HepG2 (cell line): ENCODE data around the gene CACNB4. TPM values are rescaled to one million over a fixed set of nuclear protein-coding genes. Genes with fewer than 3 reads are reported as not detected.

ENCODE experiments used
- ATAD3A ChIP-seq: sonication (generic); formaldehyde crosslinking; IDR thresholded peaks from 2 replicates; pipeline ENCODE4 v1.4.0; 2020; ENCODE audit warnings: missing genetic modification reagents
- CBX2 ChIP-seq, 2 experiments: fragments of 200-600 bp in 1 of 2; sonication (generic); formaldehyde crosslinking in 1 of 2; IDR thresholded peaks; 2 replicates each; pipeline versions ENCODE4 v1.7.0 to v1.8.1; 2018 to 2022; ENCODE audit warnings: low read depth in 2 of 2, low read length in 1 of 2, mild to moderate bottlenecking in 1 of 2, missing genetic modification reagents in 1 of 2
- DNMT1 ChIP-seq: sonication (generic); formaldehyde crosslinking; IDR thresholded peaks from 2 replicates; pipeline ENCODE4 v1.5.1; 2020; ENCODE audit warnings: mild to moderate bottlenecking, missing genetic modification reagents
- EZH2 ChIP-seq: conservative IDR thresholded peaks from 2 replicates; pipeline ENCODE4 v1.6.1; 2012; ENCODE audit warnings: mild to moderate bottlenecking, low read depth, low read length, moderate library complexity
- NFATC3 ChIP-seq: sonication (generic); formaldehyde crosslinking; IDR thresholded peaks from 2 replicates; pipeline ENCODE4 v1.5.1; 2020; ENCODE audit warnings: mild to moderate bottlenecking, missing genetic modification reagents
- ZFP1 ChIP-seq: IDR thresholded peaks from 2 replicates; pipeline ENCODE4 v1.6.1; 2016
- ZFP62 ChIP-seq: sonication (generic); formaldehyde crosslinking; IDR thresholded peaks from 2 replicates; pipeline ENCODE4 v1.4.0; 2020; ENCODE audit warnings: missing genetic modification reagents
- ZNF136 ChIP-seq: sonication (generic); formaldehyde crosslinking; IDR thresholded peaks from 2 replicates; pipeline ENCODE4 v1.8.1; 2022; ENCODE audit warnings: low read depth, mild to moderate bottlenecking, moderate library complexity, missing genetic modification reagents
- ZNF33A ChIP-seq: sonication (generic); formaldehyde crosslinking; IDR thresholded peaks from 2 replicates; pipeline ENCODE4 v1.5.1; 2020; ENCODE audit warnings: missing genetic modification reagents, mild to moderate bottlenecking, moderate library complexity, borderline replicate concordance
- ZNF598 ChIP-seq: sonication (generic); formaldehyde crosslinking; IDR thresholded peaks from 2 replicates; pipeline ENCODE4 v1.5.1; 2020; ENCODE audit warnings: mild to moderate bottlenecking, missing genetic modification reagents, borderline replicate concordance
- polyA plus RNA-seq, 8 experiments: library from polyadenylated mRNA; depleted of rRNA in 3 of 8; stranded (reverse) in 7 of 8; unstranded in 1 of 8; fragments of >200 nt; fragmentation: Illumina TruSeq in 4 of 8; extraction: Trizol in 4 of 8; gene quantifications; 2 replicates each; pipeline versions ENCODE4 v1.2.1 to v1.2.3, GENCODE V29; 2011 to 2016; ENCODE audit warnings: low read depth in 4 of 8, missing spikeins in 1 of 8, mixed read lengths in 1 of 8; ENCODE audit not compliant: insufficient read depth in 1 of 8
- total RNA-seq, 5 experiments: library from RNA; depleted of rRNA; stranded (reverse); fragments of >200 nt; fragmentation: Illumina TruSeq; extraction: Trizol; gene quantifications; 2 replicates each; pipeline ENCODE4 v1.2.3, GENCODE V29; 2016; ENCODE audit warnings: low read depth in 1 of 5
- TF ChIP-seq, protein P1 (sequence below), 2 experiments: IDR thresholded peaks; 2 replicates each; pipeline ENCODE4 v1.6.1; 2011 to 2012; ENCODE audit warnings: low read length in 2 of 2, borderline replicate concordance in 1 of 2, low read depth in 1 of 2, mild to moderate bottlenecking in 1 of 2, moderate library complexity in 1 of 2
- TF ChIP-seq, protein P2 (sequence below): sonication (generic); formaldehyde crosslinking; IDR thresholded peaks from 2 replicates; pipeline ENCODE4 v1.5.1; 2020; ENCODE audit warnings: missing genetic modification reagents, mild to moderate bottlenecking, borderline replicate concordance
- TF ChIP-seq, protein P3 (sequence below): sonication (generic); formaldehyde crosslinking; IDR thresholded peaks from 2 replicates; pipeline ENCODE4 v1.9.0; 2022; ENCODE audit warnings: missing genetic modification reagents, mild to moderate bottlenecking, borderline replicate concordance

Gene CACNB4
- total and polyA plus RNA-seq, 2 of the 13 experiments (the other 11 are each of a cell fraction or from before 2014, with no cell fraction given): 5.1 to 14.3 TPM

DNA sequence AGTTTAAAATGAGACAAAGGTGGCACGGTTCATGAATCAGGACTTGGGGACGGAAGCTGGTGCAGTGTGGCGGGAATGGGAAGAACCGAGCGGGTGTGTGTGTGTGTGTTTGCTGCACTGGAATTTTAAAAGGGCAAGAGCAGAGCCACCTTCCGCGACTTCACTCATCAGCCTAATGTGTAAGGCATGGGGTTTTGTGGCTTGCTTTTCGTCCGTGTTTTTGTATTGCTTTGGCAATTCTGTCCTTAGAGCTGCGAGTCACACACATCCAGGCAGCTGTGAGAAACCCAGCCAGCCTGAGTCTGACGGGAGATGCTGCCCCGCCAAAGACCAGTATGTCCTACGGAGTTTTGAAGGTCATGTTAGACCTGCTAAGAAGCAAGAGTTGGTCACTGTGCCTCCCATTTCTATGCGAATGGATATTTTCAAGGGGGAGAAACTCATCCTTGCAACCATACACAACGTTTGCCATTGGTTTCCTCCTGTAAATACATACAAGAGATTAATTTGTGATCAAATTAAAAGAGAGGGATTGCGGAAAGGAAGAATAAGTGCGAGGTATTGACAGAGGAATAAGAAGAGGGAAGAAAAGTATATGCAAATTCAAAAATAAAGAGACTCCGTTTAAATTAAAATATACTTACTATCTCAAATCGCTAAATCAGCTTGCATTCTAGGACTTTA is 665 bp upstream of the CACNB4 start (continued):
- TF ChIP-seq ZFP62 (no peak), ZNF33A (no peak), ZNF598 (CRISPR knock-in tag) (peak; percentile 69; the same call in 1 of the 2 replicates), EZH2 (peak; percentile 92; the same call in 1 of the 2 replicates), NFATC3 (CRISPR knock-in tag) (0 out of 2 replicates have a peak, but pooled peaks have one; percentile 47), ZNF136 (CRISPR knock-in tag) (no peak), ZFP1 (CRISPR knock-in tag) (no peak), ATAD3A (CRISPR knock-in tag) (0 out of 2 replicates have a peak, but pooled peaks have one; percentile 38), CBX2 (IDR thresholded peaks at IDR 0.05; ENCODE audit: low read depth, low read length) (peak; percentile 74), CBX2 (CRISPR knock-in tag; IDR thresholded peaks at IDR 0.05; ENCODE audit: low read depth) (0 out of 2 replicates have a peak, but pooled peaks have one; percentile 78), DNMT1 (CRISPR knock-in tag) (no peak)
- TF ChIP-seq, protein P1, sequence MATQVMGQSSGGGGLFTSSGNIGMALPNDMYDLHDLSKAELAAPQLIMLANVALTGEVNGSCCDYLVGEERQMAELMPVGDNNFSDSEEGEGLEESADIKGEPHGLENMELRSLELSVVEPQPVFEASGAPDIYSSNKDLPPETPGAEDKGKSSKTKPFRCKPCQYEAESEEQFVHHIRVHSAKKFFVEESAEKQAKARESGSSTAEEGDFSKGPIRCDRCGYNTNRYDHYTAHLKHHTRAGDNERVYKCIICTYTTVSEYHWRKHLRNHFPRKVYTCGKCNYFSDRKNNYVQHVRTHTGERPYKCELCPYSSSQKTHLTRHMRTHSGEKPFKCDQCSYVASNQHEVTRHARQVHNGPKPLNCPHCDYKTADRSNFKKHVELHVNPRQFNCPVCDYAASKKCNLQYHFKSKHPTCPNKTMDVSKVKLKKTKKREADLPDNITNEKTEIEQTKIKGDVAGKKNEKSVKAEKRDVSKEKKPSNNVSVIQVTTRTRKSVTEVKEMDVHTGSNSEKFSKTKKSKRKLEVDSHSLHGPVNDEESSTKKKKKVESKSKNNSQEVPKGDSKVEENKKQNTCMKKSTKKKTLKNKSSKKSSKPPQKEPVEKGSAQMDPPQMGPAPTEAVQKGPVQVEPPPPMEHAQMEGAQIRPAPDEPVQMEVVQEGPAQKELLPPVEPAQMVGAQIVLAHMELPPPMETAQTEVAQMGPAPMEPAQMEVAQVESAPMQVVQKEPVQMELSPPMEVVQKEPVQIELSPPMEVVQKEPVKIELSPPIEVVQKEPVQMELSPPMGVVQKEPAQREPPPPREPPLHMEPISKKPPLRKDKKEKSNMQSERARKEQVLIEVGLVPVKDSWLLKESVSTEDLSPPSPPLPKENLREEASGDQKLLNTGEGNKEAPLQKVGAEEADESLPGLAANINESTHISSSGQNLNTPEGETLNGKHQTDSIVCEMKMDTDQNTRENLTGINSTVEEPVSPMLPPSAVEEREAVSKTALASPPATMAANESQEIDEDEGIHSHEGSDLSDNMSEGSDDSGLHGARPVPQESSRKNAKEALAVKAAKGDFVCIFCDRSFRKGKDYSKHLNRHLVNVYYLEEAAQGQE (IDR thresholded peaks at IDR 0.05; ENCODE audit: borderline replicate concordance in 1 of 2, low read depth in 1 of 2, low read length in 2 of 2): no peak
- TF ChIP-seq, protein P2, sequence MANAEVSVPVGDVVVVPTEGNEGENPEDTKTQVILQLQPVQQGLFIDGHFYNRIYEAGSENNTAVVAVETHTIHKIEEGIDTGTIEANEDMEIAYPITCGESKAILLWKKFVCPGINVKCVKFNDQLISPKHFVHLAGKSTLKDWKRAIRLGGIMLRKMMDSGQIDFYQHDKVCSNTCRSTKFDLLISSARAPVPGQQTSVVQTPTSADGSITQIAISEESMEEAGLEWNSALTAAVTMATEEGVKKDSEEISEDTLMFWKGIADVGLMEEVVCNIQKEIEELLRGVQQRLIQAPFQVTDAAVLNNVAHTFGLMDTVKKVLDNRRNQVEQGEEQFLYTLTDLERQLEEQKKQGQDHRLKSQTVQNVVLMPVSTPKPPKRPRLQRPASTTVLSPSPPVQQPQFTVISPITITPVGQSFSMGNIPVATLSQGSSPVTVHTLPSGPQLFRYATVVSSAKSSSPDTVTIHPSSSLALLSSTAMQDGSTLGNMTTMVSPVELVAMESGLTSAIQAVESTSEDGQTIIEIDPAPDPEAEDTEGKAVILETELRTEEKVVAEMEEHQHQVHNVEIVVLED (CRISPR knock-in tag): 0 out of 2 replicates have a peak, but pooled peaks have one; percentile 29
- TF ChIP-seq, protein P3, sequence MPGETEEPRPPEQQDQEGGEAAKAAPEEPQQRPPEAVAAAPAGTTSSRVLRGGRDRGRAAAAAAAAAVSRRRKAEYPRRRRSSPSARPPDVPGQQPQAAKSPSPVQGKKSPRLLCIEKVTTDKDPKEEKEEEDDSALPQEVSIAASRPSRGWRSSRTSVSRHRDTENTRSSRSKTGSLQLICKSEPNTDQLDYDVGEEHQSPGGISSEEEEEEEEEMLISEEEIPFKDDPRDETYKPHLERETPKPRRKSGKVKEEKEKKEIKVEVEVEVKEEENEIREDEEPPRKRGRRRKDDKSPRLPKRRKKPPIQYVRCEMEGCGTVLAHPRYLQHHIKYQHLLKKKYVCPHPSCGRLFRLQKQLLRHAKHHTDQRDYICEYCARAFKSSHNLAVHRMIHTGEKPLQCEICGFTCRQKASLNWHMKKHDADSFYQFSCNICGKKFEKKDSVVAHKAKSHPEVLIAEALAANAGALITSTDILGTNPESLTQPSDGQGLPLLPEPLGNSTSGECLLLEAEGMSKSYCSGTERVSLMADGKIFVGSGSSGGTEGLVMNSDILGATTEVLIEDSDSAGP (CRISPR knock-in tag): peak; percentile 75; the same call in 1 of the 2 replicates
